HG02840 (cell line): ENCODE results near the gene CRACR2A.
A peak's percentile ranks its signal among the peaks of the same experiment; 100 is the strongest.

Experiments used
- ATAC-seq: cut with Tn5 transposase; IDR thresholded peaks from one replicate; pipeline ENCODE4 v1.9.1; 2021; ENCODE audit warnings: mild to moderate bottlenecking, moderate library complexity, moderate number of reproducible peaks; ENCODE audit not compliant: unreplicated experiment, low FRiP score

CRACR2A gene

DNA sequence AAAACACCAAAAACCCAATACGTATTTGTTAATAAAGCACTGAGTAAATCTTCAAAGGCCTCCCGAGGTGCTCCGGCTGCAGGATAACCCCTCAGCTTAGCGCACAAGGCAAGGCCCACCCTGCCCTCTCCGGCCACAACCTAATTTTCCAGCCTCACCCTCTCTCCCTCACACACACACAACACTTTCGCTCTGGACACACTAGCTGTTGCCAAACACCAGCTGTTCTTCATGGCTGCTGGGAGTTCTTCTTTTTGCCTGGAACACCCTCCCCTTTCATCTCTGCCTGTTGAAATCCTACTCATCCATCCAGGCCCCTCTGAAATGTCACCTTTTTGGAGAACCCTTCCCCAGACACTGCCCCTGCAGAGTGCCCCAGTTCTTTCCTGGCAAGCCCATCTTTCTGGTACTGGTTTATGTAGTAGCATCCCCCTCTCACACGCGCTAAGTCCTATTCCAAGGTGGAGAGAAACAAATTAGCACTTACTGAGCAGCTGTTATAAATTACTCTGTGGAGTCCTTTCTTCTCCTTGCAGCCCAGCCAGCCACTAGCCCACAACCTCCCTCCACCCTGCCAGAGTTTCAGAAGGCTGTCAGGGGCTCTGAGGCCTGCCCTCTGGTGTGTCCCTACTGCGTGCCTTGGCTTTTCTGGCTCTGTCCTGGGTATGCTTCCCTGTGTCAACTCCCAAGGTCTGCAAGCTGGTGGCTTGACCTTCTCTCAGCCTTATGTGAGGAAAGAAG is 805 bp upstream of the CRACR2A start:
- no peak for ATAC-seq

DNA sequence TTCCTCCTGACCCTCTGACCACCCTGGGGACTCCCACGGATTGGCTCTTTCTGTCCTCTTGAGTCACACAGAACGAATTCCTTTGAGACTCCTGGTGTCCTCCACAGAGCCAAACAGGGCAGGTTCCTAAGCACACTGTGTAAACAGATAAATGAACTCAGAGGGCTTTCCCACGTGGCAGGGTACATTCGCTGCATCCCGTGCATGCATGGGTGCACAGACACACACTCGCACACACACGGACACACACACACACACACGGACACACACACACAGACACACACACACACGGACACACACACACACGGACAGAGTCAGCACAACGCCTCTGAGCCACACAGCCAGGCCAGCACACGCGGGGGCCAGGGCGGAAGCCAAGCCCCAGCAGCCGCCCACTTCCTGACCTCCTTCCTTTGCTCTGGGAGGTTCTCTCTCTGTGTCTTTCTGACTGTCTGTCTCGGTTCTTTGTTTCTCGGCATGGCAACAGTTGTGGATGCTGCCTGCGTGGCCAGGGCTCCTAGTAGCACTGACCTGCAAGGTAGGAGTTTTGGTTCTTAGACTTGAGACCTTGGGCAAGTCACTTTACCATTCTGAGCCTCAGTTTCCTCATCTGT is 706 bp downstream of the CRACR2A start:
- ATAC-seq: peak; percentile 51

DNA sequence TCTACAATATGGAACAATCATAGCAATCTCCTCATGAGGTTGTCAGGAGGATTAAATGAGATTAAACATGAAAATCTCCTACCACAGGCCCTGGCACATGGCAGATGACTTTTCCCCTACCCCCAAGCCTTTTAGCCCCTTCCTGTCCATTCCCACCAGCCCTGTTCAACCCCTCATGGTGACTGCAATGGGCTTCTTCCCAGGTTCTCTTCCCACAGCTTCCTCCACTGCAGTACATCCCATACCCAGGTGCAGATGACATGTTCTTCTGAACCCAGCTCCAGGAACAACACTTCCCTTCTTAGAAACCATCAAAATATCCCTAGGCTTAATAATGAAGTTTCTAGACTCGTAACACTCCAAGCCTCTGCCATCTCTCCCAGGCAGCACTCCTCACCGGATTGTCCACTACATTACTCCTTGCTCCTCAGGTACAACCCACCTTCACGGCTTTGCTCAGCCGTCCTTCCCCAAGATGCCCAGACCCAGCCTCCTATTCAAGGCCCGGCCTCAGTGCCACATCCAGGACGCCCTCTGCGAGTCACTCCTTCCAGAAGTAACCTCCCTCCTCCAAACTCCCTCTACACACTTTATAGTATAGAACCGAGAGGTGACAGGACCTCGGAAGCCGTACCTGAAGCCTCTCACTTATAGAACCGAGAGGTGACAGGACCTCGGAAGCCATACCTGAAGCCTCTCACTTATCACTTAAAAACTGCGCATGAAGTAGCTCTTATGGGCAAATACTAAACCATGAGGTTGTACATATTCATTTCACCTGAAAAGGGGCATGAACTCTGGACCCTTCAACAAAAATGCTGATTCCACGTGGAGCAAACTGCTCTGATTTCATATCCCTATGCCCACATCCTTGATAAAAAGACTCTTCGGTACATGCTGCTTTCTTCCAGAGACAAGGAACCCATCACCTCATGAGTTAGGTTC is 1.5 kb downstream of the CRACR2A start:
- no peak for ATAC-seq

DNA sequence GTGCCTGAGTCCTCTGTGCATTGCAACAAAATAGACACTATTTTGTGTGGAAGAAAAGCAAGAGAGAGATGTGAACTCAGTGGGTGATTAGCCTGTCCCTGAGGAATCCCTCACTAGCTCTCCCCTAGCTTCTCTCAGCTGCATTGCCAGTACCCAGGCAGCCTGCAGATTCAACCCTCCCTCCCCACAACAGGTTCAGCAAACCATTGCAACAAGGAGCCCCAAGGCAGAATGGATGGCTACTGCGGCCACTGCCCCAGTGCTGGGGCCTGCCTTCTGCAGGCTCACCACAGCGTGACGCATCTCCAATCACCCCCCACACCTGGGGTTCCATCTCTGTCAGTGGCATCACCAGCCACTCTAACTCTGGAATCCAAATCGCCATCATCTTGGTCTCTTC is 2.3 kb downstream of the CRACR2A start:
- ATAC-seq: no peak

DNA sequence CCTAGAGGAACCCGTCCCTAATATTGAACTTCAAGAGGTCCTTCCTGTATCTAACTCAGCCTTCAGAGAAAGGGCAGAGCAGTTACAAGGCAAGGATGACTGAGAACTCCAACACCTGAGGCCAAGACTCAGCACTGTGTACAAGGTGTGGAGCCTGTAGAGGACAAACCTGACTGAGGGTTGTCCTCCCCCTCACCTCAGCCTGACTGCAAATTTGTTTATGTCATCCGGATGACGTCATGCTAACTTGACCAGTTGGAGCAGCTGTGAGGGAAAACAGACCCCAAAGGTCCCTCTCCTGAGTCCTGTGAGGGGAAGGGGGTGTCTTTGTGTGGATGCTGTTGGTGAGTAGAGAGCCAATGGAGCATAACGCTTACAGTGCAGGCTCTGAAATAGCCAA is 4.3 kb downstream of the CRACR2A start:
- ATAC-seq: no peak

DNA sequence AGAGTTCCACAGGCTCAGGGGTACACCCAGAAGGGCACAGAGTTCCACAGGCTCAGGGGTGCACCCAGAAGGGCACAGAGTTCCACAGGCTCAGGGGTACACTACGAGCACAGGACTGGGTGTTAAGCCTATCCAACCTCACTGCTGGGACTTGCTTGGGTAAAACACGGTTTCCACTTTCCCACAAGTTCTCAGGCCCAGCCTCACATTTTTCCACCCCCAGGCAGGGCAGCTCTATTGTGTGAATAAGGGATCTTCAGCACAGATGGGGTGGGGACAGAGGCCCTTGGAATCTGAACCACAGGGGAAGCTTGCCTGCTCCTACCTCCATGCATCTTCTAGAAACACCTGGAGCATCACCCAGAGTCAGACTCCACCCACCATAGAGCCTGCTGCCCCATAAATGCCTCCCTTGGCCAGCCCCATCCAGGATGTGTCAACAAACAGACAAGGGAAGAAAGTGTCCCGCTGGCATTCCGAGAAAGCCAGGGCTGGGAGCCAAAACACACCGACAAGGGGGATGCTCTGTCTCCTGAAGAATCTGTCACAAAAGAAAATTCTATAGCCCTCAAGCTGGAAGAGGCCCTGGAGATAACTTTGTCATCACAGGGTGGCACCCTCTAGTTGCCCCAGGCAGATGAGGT is 4.8 kb downstream of the CRACR2A start:
- ATAC-seq: no peak

DNA sequence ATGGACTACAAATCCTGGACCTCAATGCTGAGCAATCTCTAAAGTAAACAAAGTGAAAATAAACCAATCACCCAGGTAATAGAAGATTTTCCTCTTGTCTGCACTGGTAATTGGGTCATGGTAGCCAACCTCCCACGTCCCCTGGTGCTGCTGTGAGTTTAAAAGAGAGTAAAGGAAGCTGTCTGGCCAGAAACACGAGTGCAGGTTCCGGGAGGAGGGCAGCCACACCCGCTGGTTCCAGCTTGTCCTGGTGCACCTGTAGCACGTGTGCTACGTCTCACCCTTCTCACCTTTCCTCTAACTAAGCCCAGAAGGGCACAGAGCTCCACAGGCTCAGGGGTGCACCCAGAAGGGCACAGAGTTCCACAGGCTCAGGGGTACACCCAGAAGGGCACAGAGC is 5.4 kb downstream of the CRACR2A start:
- no peak for ATAC-seq

DNA sequence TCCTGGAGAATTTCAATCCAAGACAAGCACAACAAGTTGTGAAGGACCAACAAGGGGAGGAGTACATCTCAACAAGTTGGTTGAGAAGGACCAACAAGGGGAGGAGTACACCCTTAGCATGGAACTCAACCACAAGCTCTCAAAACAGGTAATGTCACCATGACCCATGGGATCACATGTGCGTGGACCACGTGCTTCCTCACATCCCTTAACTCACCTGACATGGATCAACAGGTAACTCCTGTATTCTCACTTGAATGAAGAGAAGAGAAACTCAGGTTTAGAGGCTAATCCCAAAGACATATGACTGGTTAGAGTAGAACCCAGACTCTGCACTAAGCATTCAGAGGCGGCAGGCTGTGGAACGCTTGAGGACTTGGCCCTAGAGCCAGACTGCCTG is 6.2 kb downstream of the CRACR2A start:
- ATAC-seq: no peak

DNA sequence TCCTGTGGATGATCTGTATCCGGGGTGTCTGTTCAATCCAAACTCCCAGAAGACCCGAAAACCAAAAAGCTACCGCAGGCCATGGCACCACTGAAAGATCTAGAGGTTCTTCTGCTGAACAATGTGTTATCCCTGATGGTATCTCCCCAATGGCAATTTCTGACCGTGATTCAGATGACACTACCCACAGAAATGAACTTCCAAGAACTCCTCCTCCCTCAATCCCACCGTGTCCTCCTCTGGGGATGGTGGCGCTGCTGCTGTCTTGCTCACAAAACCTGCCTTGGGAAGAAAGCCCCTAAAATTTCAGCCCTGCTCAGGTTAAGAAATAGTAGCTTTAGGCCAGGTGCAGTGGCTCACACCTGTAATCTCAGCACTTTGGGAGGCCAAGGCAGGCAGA is 7.8 kb downstream of the CRACR2A start:
- ATAC-seq: no peak

DNA sequence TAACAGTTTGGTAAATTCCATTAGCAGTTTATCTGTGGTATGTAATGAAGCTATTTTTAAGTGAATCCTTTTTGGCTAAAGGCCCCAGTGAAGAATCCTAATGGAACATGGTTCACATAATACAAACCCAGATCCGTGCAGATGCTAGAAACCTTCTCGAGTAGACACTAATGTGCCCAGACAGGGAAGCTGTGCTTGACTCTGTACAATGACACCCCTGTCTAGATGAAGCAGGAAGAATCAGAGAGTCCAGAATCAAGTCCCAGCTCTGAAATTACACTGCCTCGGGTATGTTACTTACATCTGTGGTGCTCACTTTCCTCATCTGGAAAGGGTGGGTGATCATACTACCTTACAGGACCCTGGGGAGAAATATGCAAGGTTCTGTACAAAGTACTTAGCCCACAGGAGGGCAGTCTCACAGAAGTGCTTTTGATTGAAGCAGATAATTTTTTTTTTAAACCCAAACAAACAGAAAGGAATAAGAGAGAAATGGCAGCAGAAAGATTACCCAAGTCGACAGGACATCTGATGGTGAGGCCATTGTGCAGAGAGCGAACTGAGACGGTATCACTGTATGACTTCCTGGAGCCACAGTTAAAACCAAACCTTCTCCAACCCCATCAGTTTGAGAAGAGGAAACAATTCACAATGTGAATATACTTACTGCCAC is 8.5 kb downstream of the CRACR2A start:
- no peak for ATAC-seq

DNA sequence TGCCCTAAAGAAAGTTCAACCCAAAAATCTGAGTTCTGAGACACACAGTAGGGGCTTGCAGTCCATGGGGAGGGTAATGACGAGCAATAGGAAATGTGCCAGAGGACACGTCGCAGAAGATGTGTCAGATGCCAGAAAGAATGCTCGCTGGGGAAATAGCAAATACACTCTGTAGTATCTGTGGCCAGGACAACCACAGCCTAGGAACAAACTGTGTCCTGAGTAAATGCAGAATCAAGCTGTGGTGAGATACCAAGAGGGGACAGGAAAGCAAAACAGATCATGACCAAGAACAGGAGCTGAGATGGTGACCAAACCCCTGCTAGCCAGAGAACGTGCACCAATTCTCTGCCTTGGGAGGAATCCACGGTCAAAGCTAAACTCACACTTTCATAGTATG is 9.1 kb downstream of the CRACR2A start:
- no peak for ATAC-seq

DNA sequence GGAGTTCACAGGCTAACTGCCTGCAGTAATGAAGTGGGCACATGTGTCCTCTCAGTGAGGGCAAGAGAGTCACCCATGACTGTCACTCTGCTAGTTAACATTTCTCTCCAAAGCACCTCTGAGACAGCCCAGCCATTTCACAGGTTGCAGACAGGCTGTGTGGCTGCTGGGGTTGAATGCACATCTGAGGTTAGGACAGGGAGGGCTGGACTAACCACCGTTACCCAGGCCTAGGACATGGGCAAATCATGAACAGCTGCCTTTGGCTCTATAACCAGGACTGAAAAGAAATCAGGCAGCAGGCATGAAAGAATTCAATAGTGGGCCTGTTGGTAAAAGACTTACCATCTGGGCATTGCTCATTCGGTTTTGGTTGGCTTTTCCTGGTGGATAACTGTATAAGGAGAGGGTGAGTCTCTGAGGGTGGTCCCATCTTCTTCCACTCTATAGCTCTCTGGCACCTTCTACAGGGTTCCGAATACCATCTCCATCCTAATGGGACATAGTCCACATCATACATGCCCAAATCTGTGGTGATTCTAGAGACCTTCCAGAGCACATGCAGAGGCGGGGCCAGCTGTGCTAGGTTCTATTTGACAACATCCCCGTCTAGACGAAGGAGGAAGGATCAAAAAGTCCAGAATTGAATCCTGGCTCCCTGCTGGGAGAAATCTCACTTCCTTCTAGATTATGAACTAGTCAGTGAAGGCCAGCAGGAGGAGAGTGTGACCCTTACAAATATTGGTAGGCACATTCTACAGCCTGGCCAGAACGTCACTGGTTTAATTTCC is 10.8 kb downstream of the CRACR2A start:
- no peak for ATAC-seq

DNA sequence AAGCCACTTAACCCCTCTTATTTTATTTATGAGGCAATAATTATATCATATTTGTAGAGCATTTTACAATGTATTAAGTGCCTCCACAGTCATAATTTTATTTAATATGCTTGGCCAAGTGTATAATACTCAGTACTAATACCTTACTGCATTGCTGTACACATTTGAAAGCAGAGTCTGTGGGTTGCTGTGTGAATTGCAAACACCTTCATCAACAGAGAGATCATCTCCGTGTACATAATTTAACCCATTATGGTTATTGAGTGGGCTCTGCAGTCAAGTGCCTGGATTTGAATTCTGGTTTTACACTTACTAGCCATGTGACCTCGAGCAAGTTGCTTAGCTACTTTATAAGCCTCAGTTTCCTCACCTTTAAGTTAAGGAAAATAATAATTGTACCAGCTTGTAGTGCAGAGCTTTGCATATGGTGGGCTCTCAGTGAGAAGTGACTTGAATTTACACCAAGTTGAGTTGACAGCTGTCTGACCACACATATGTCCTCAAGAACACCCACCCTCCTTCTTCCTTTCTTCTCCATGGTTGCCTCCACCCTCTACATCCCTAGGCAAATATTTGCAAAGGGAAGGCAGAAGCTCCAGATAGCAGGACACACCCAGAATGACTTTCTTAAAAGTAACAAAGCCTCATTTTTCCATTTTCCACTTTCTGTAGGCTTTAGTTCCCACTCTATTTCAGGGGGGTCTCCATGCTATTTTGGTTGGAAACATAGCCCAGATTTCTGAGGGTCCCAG is 12.3 kb downstream of the CRACR2A start:
- ATAC-seq: no peak

DNA sequence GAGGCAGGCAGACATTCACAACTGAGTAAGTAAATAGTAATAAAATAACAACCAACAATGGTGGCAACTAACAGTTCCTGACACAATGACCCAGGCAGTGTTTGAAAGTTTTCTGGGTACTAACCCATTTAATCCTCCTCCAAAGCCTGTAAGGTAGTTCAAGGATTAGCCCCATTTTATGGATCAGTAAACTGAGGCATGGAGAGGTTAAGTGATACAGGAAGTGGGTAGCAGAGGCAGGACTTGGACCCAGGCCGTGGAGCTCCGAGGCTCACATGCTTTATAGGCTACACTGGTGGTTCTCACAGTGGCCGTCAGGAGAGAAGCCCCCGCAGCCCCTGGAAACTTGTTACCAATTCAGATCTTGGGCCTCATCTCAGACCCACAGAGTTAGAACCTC is 17.5 kb downstream of the CRACR2A start:
- no peak for ATAC-seq

DNA sequence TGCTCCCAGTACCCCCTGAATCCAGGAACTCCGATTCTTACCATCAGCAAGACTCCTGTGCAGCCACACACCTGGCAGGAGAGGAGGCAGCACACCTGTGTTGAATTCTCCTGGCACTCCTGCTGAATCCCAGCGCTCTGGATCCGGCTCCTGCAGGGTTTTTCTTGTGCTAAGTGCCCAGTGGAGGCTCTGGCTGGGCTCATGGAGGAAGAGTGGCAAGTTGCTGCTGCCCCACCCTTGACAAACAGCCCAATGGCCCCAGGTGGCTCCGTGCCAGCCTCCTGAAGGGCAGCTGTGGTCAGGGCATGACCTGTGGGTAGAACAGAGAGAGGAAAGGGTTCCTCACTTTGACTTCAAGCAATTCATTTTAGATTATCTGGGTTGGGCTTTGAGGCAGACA is 20.0 kb downstream of the CRACR2A start:
- ATAC-seq: no peak

DNA sequence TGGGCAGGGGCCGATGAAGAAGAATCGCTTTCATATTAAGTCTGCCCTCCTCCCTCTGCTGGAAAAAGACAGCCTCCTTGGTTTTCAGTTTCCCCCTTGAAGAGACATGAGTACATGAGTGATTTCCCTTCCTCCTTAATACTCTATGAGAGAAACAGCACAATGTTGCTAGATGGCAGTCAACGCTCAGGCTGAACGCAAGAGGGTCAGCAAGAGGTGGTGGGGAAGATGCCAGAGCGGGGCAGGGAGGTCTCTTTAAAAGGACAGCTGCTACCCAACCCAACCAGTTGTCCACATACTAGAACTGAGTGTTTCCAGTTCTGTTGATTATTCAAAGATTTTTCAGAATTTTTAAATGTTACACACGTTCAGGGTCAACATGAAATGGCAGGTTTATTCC is 22.8 kb downstream of the CRACR2A start:
- ATAC-seq: no peak

DNA sequence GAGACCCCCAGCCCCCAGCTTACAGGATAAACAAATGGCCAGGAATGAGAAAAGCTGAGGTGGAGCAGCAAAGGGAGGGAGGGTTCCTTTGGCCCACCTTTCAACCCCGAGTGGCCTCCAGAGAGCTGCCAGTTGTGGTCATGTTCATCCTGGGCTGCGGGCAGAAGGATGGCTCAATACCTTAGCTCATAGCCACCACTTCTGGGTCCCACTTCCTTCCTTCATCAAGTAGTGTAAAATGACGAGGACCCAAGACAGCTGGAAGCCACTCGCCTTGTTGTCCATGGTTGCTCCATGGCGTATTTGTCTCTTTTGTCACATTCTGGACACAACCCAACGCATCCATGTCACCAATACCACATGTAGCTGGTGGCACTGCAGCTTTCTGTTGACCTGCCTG is 24.2 kb downstream of the CRACR2A start:
- ATAC-seq: no peak

DNA sequence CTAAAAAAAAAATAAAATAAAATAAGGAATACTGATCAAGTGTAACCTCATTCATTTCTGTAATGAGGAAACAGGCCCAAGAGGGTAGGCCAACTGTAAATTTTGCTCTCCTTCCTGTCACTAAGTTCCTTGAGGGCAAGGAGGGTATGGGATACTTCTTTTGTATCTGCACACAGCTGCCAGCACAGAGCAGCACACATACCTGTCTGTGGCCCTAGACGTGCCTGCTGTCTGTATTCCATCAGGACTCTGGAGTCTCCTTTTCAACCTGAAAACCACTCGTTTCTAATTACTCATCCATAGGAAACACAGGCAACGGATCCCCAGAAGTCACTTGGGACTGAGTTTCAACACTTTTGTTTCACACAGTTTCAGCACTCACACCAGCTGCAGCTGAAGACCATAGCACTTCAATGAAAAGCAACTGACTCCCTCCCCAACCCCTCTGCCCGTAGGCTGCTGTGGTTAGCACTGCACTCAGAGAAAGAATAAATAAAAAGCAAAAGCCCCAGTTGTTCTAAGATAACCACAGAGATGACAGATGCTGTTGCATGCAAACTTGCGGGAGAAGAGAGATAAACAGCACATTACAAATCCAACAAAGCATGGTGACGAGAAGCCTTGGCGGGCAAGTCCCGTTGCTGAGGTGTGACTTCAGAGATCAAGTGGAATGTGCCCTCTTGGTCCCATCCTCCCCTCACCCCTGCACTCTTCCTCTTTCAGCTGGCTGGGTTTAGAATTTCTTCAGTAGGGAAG is 24.9 kb downstream of the CRACR2A start:
- no peak for ATAC-seq
